Measurements from ENCODE around the gene IDH3G. TPM values are rescaled to one million over a fixed set of nuclear protein-coding genes. Genes with fewer than 3 reads are reported as not detected.
"Not testable (repeated sequence)": the region's sequence is repeated elsewhere in the genome, so short reads cannot be mapped to it uniquely, and the experiment has no call there.

The IDH3G gene
- total RNA-seq, 2 experiments from 2014 or later, result 46.8 to 47.3 TPM

GRCh38 chrX:153819384-153820040 is 25.3 kb upstream of the IDH3G start:
- TF ChIP-seq CTCF (IDR thresholded peaks at IDR 0.05), result no peak
- no peak for DNase-seq
- peaks cover 53% of the 10 kb centered on the region for H3K4me1 Mint-ChIP-seq (ENCODE audit: low read depth)
- ATAC-seq (ENCODE audit: poor library complexity), result no peak
- peak overlapping the region; percentile 49 for H3K4me3 ChIP-seq (ENCODE audit: low read length)
- no peaks in the 10 kb centered on the region for H3K27me3 Mint-ChIP-seq
- H3K4me1 ChIP-seq (ENCODE audit: insufficient read depth, low read length), result peaks cover 84% of the 10 kb centered on the region
- no peaks in the 10 kb centered on the region for H3K27me3 ChIP-seq (ENCODE audit: control insufficient read depth in 1 of 2, insufficient read depth in 2 of 2, low read length in 2 of 2)
- intact Hi-C loops (cut with DNase I, micrococcal nuclease), result loop anchor here in 1 of 2 experiments (5.0 kb wide), 1 partner anchor 78 kb away; no protein-coding TSS in a partner anchor
- no peaks in the 10 kb centered on the region for H3K36me3 ChIP-seq (ENCODE audit: insufficient read depth, low read length)
- POLR2A ChIA-PET, result interaction anchor here (0.8 to 2.1 kb wide), 4 partner anchors 16 to 107 kb away, joined by 3 to 11 read pairs (median 4); partner anchors contain the start of genes IDH3G and SSR4
- no peak overlapping the region for H3K27ac ChIP-seq (ENCODE audit: low read depth in 1 of 2, low read length in 2 of 2)
- CTCF ChIA-PET, result no interaction called here
- no peak overlapping the region for H3K27ac Mint-ChIP-seq
- no peaks in the 10 kb centered on the region for H3K36me3 Mint-ChIP-seq (ENCODE audit: low read depth)
- H3K9me3 ChIP-seq (ENCODE audit: control insufficient read depth in 1 of 2, insufficient read depth in 1 of 2, low read length in 2 of 2), result no peaks in the 10 kb centered on the region
- no peaks in the 10 kb centered on the region for H3K9me3 Mint-ChIP-seq
- peak overlapping the region; percentile 34 for H3K4me3 Mint-ChIP-seq

GRCh38 chrX:153818571-153819383 is 24.6 kb upstream of the IDH3G start:
- no peak for TF ChIP-seq CTCF (IDR thresholded peaks at IDR 0.05)
- Mint-ChIP-seq H3K9me3 (no peaks in the 10 kb centered on the region), H3K4me3 (peak overlapping the region; percentile 66), H3K36me3 (ENCODE audit: low read depth) (no peaks in the 10 kb centered on the region), H3K27me3 (no peaks in the 10 kb centered on the region), H3K27ac (no peak overlapping the region), H3K4me1 (ENCODE audit: low read depth) (peaks cover 49% of the 10 kb centered on the region)
- ChIA-PET CTCF (no interaction called here), POLR2A (interaction anchor here (0.8 to 2.1 kb wide), 4 partner anchors 15 to 108 kb away, joined by 3 to 11 read pairs (median 4); partner anchors contain the start of genes IDH3G and SSR4)
- Histone ChIP-seq H3K4me1 (ENCODE audit: insufficient read depth, low read length) (peaks cover 78% of the 10 kb centered on the region), H3K27ac (ENCODE audit: low read depth in 1 of 2, low read length in 2 of 2) (no peak overlapping the region), H3K4me3 (ENCODE audit: low read length) (peak overlapping the region; percentile 49), H3K36me3 (ENCODE audit: insufficient read depth, low read length) (no peaks in the 10 kb centered on the region), H3K9me3 (ENCODE audit: control insufficient read depth in 1 of 2, insufficient read depth in 1 of 2, low read length in 2 of 2) (no peaks in the 10 kb centered on the region), H3K27me3 (ENCODE audit: control insufficient read depth in 1 of 2, insufficient read depth in 2 of 2, low read length in 2 of 2) (no peaks in the 10 kb centered on the region)
- DNase-seq (peak in 13 of 14 experiments; percentile 13 to 81 (median 49)), ATAC-seq (ENCODE audit: poor library complexity) (peak; percentile 67)
- intact Hi-C loops (cut with DNase I, micrococcal nuclease), result loop anchor here in 1 of 2 experiments (5.0 kb wide), 1 partner anchor 79 kb away; no protein-coding TSS in a partner anchor

- H3K36me3 ChIP-seq (ENCODE audit: insufficient read depth, low read length); H3K27me3 Mint-ChIP-seq; H3K27ac Mint-ChIP-seq; H3K36me3 Mint-ChIP-seq (ENCODE audit: low read depth); H3K9me3 ChIP-seq (ENCODE audit: control insufficient read depth in 1 of 2, insufficient read depth in 1 of 2, low read length in 2 of 2); ATAC-seq (ENCODE audit: poor library complexity); CTCF ChIA-PET; H3K4me3 ChIP-seq (ENCODE audit: low read length); H3K9me3 Mint-ChIP-seq; H3K27me3 ChIP-seq (ENCODE audit: control insufficient read depth in 1 of 2, insufficient read depth in 2 of 2, low read length in 2 of 2); DNase-seq; H3K27ac ChIP-seq (ENCODE audit: low read depth in 1 of 2, low read length in 2 of 2); H3K4me3 Mint-ChIP-seq: not testable (repeated sequence)
- peaks cover 74% of the 10 kb centered on the region for H3K4me1 ChIP-seq (ENCODE audit: insufficient read depth, low read length)
- POLR2A ChIA-PET, result interaction anchor here (1.5 to 2.1 kb wide), 2 partner anchors 91 to 109 kb away, joined by 3 to 11 read pairs; no protein-coding TSS in a partner anchor
- H3K4me1 Mint-ChIP-seq (ENCODE audit: low read depth), result peaks cover 50% of the 10 kb centered on the region
- intact Hi-C loops (cut with DNase I, micrococcal nuclease), result loop anchor here in 1 of 2 experiments (5.0 kb wide), 1 partner anchor 79 kb away; no protein-coding TSS in a partner anchor
These were observed 23.9 kb upstream of the IDH3G start for GRCh38 chrX:153818064-153818463.

All from CD4-positive, alpha-beta T cell (primary cell).